ENCODE results near the gene DKKL1. TPM values are rescaled to one million over a fixed set of nuclear protein-coding genes. Genes with fewer than 3 reads are reported as not detected.

Gene DKKL1
- total and polyA plus RNA-seq, 4 donors = 0.58 to 0.95 (median 0.88) TPM

DNA sequence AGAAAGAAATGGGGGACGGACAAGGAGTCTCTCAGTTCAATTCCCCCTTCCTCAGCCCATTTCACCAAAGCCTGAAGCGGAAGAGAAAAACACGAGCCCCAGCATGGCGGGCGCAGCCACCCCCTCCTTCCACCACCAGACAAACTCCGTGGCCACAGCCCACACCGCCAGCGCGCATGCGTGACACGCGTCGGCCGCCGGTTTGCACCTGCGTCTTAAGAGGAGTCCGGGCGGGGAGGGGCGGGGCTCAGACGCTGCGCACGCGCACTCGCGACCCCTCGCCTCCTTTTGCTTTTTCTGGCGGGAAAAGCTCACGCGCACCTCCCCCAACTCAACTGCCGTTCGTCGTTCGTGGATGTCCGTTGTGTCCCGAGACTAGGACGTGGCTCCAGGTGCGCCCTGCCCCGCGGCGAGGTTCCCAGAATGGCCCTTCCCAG lies 24.3 kb downstream of the DKKL1 start, which contains the start of gene KASH5:
KASH5 (plus strand) TSS at position 314 of the 437 bp plus-strand sequence. CDS start 2,635 bp downstream, outside the sequence.
- no peaks in the 10 kb centered on the region for H3K36me3 ChIP-seq (ENCODE audit: control insufficient read depth in 4 of 4, insufficient read depth in 4 of 4, low read length in 4 of 4)
- ATAC-seq (ENCODE audit: insufficient read depth, low FRiP score) (peak; percentile 64), DNase-seq (peak in 2 of 3 donors; percentile 12 to 21)
- H3K4me1 ChIP-seq (ENCODE audit: control insufficient read depth in 5 of 5, insufficient read depth in 5 of 5, low read length in 5 of 5) = no peaks in the 10 kb centered on the region
- TF ChIP-seq, protein P1, sequence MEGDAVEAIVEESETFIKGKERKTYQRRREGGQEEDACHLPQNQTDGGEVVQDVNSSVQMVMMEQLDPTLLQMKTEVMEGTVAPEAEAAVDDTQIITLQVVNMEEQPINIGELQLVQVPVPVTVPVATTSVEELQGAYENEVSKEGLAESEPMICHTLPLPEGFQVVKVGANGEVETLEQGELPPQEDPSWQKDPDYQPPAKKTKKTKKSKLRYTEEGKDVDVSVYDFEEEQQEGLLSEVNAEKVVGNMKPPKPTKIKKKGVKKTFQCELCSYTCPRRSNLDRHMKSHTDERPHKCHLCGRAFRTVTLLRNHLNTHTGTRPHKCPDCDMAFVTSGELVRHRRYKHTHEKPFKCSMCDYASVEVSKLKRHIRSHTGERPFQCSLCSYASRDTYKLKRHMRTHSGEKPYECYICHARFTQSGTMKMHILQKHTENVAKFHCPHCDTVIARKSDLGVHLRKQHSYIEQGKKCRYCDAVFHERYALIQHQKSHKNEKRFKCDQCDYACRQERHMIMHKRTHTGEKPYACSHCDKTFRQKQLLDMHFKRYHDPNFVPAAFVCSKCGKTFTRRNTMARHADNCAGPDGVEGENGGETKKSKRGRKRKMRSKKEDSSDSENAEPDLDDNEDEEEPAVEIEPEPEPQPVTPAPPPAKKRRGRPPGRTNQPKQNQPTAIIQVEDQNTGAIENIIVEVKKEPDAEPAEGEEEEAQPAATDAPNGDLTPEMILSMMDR (IDR thresholded peaks at IDR 0.05; ENCODE audit: control extremely low read depth, extremely low read depth) = no peak
- H3K4me3 ChIP-seq = peak within 1 kb of the TSS; percentile 3
- H3K27ac ChIP-seq (ENCODE audit: low read depth in 1 of 2, low read length in 1 of 2) = no peak within 1 kb of the TSS
- no peak within 1 kb of the TSS for H3K9ac ChIP-seq (ENCODE audit: insufficient read depth in 1 of 2, low read length in 2 of 2)
- H3K27me3 ChIP-seq (ENCODE audit: control insufficient read depth in 3 of 3, insufficient read depth in 3 of 3, low read length in 2 of 3) = peaks cover 0 to 5% (median 2%) of the 10 kb centered on the region in 3 donors
- H3K9me3 ChIP-seq (ENCODE audit: control insufficient read depth in 4 of 4, insufficient read depth in 3 of 4, low read length in 3 of 4) = peaks cover 0 to 2% (median 0%) of the 10 kb centered on the region in 4 donors
- 34 to 53% methylated on average over 39 to 40 of the region's 40 CpGs for WGBS, 2 donors

DNA sequence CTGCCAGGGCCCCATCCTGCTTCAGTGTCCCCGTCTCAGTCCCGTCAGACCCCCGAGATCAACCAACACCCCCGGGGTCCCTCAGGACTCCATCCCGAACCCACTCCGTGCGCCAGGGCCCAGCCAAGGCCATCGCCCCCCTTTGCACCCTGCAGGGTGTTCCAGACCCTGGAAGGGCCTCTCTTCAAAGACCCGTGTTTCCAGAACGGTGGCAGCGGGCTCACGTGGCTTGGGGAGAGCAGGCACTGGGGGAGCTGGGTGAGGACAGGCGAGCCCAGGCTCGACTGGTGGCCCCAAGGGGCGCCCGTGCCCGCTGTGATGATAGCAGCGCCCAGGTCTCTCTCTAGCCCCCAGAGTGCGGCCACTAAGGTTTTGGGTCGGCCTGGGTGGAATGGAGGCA lies 25.7 kb downstream of the DKKL1 start:
- WGBS, 2 donors = 90 to 96% methylated on average over 20 of the region's 20 CpGs
- no peak for DNase-seq
- H3K27me3 ChIP-seq (ENCODE audit: control insufficient read depth in 3 of 3, insufficient read depth in 3 of 3, low read length in 2 of 3) = peaks cover 0 to 10% (median 5%) of the 10 kb centered on the region in 3 donors

DNA sequence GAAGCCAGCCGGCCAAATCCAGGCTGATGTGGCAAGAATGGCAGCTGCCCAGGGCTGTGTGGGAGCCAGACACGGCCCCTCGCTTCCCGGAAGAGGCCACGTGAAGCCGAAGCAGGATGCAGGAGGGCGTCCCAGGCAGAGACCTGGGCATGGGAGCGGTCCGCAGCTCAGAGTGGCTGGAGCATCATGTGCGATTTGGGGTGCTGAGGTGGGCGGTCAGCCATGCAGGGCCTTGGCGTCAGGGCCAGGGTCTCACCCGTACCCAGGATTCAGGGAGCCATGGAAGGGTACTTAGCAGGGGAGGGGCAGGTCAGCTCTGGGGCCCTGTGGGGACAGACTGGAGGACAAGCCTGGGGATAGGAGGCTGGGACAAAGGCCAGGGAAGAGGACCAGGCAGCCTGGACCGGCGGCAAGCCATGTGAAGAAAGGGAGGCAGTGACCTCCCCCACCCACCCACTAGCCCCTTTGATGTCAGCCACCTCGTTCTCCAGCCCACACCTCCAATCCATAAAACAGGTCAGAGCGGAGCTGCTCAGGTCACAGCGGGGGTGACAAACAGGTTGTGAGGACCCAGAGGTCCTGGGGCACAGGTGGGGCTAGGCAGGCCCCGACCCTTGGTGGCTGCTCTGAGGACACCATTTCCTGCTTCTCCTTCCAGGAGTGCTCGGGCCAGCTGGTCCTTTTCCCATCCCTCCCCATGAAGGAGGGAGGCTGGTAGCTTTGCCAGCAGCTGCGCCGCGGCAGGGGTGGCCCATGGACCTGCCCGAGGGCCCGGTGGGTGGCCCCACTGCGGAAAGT lies 26.7 kb downstream of the DKKL1 start:
- Histone ChIP-seq H3K4me1 (ENCODE audit: control insufficient read depth in 5 of 5, insufficient read depth in 5 of 5, low read length in 5 of 5) (no peaks in the 10 kb centered on the region), H3K27me3 (ENCODE audit: control insufficient read depth in 3 of 3, insufficient read depth in 3 of 3, low read length in 2 of 3) (peaks cover 0 to 11% (median 5%) of the 10 kb centered on the region in 3 donors), H3K4me3 (no peak overlapping the region), H3K9ac (ENCODE audit: insufficient read depth in 1 of 2, low read length in 2 of 2) (no peak overlapping the region), H3K27ac (ENCODE audit: low read depth in 1 of 2, low read length in 1 of 2) (no peak overlapping the region), H3K9me3 (ENCODE audit: control insufficient read depth in 4 of 4, insufficient read depth in 3 of 4, low read length in 3 of 4) (peaks cover 0 to 2% (median 0%) of the 10 kb centered on the region in 4 donors), H3K36me3 (ENCODE audit: control insufficient read depth in 4 of 4, insufficient read depth in 4 of 4, low read length in 4 of 4) (no peaks in the 10 kb centered on the region)
- TF ChIP-seq, protein P1 (IDR thresholded peaks at IDR 0.05; ENCODE audit: control extremely low read depth, extremely low read depth) = no peak
- DNase-seq (no peak), ATAC-seq (ENCODE audit: insufficient read depth, low FRiP score) (no peak)
- WGBS, 2 donors = 74 to 83% methylated on average over 26 of the region's 26 CpGs

More for the DNA sequence above, 25.7 kb downstream of the DKKL1 start:
- ATAC-seq (ENCODE audit: insufficient read depth, low FRiP score) = no peak
- Histone ChIP-seq H3K27ac (ENCODE audit: low read depth in 1 of 2, low read length in 1 of 2) (no peak overlapping the region), H3K9me3 (ENCODE audit: control insufficient read depth in 4 of 4, insufficient read depth in 3 of 4, low read length in 3 of 4) (peaks cover 0 to 2% (median 0%) of the 10 kb centered on the region in 4 donors), H3K36me3 (ENCODE audit: control insufficient read depth in 4 of 4, insufficient read depth in 4 of 4, low read length in 4 of 4) (no peaks in the 10 kb centered on the region), H3K9ac (ENCODE audit: insufficient read depth in 1 of 2, low read length in 2 of 2) (no peak overlapping the region), H3K4me1 (ENCODE audit: control insufficient read depth in 5 of 5, insufficient read depth in 5 of 5, low read length in 5 of 5) (no peaks in the 10 kb centered on the region), H3K4me3 (no peak overlapping the region)
- TF ChIP-seq, protein P1 (IDR thresholded peaks at IDR 0.05; ENCODE audit: control extremely low read depth, extremely low read depth) = no peak

Data from lung (tissue), 12 donors.